A204.1 (cell line): ENCODE data around the gene CHMP1B.

Experiments used
- FAIRE-seq: peaks from 2 replicates; lab custom pipeline; 2012; peaks lifted over from hg19 to GRCh38; lab: Jason Lieb, UNC

CHMP1B gene

GRCh38 chr18:11851146-11851805, at the start of gene CHMP1B:
Gene CHMP1B, plus strand, starts transcription at chr18:11851413. Its CDS starts 99 bp downstream, at chr18:11851512.
- FAIRE-seq: peak; percentile 58

- no peak for FAIRE-seq
These were observed 49.6 kb upstream of the CHMP1B start for GRCh38 chr18:11801573-11801972.

- no peak for FAIRE-seq
These were observed 49.1 kb upstream of the CHMP1B start for GRCh38 chr18:11802158-11802557.

- no peak for FAIRE-seq
These were observed 48.6 kb upstream of the CHMP1B start for GRCh38 chr18:11802586-11802985.

- no peak for FAIRE-seq
These were observed 44.0 kb upstream of the CHMP1B start for GRCh38 chr18:11807233-11807632.

- FAIRE-seq: no peak
These were observed 43.0 kb upstream of the CHMP1B start for GRCh38 chr18:11808001-11808855.

- no peak for FAIRE-seq
These were observed 41.3 kb upstream of the CHMP1B start for GRCh38 chr18:11809895-11810294.

- FAIRE-seq: no peak
These were observed 40.8 kb upstream of the CHMP1B start for GRCh38 chr18:11810379-11810778.

GRCh38 chr18:11811009-11811408, 40.2 kb upstream of the CHMP1B start:
- no peak for FAIRE-seq

- FAIRE-seq: no peak
These were observed 34.0 kb upstream of the CHMP1B start for GRCh38 chr18:11817229-11817628.

- no peak for FAIRE-seq
These were observed 32.6 kb upstream of the CHMP1B start for GRCh38 chr18:11818486-11819203.

GRCh38 chr18:11819938-11820337, 31.3 kb upstream of the CHMP1B start:
- FAIRE-seq: no peak

- FAIRE-seq: no peak
These were observed 30.5 kb upstream of the CHMP1B start for GRCh38 chr18:11820697-11821096.

GRCh38 chr18:11821208-11821607, 30.0 kb upstream of the CHMP1B start:
- no peak for FAIRE-seq

GRCh38 chr18:11821643-11822237, 29.5 kb upstream of the CHMP1B start:
- no peak for FAIRE-seq

- FAIRE-seq: no peak
These were observed 27.7 kb upstream of the CHMP1B start for GRCh38 chr18:11823545-11823944.

GRCh38 chr18:11826836-11827235, 24.4 kb upstream of the CHMP1B start:
- no peak for FAIRE-seq

GRCh38 chr18:11828786-11829432, 22.3 kb upstream of the CHMP1B start:
- no peak for FAIRE-seq

- no peak for FAIRE-seq
These were observed 20.6 kb upstream of the CHMP1B start for GRCh38 chr18:11830585-11830984.

GRCh38 chr18:11831921-11832320, 19.3 kb upstream of the CHMP1B start:
- no peak for FAIRE-seq

GRCh38 chr18:11834772-11835171, 16.4 kb upstream of the CHMP1B start:
- FAIRE-seq: no peak

GRCh38 chr18:11839556-11839955, 11.7 kb upstream of the CHMP1B start:
- FAIRE-seq: no peak
